ENCODE measurements around the gene MUCL3. TPM values are rescaled to one million over a fixed set of nuclear protein-coding genes. Genes with fewer than 3 reads are reported as not detected.

Gene MUCL3
- total RNA-seq, 1 donor from 2014 or later = not detected

DNA sequence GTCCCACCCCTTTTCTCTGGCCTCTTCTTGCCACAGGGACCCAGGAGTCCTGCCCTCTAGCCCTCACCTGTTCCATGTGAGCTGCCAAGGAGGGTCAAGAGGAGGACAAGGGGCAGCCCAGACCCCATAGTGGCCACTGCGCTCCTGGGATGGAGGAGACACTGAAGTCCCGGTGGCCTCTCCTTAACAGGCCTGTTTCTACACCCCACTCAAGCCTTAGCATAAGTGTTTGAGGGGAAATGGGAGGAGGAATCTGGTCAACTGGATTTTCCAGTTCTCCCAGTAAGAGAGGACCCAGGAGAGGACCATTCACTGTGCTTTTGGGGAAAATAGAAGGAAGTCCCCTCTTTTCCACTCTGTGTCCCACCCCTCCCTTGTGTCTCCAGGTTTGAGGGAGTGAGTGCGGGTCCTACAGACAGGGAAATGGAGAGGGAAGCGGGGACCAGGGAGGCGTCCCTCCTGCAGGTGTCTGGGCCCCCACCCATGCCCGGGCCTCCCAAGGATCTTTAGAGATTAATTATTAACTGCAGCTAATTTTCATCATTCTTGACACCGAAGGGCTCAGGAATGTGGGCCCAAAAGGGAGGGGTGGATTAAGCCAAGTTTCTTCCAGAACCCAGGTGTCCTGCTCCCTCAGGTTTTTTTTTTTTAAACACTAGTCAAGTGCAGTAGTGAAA, 8.7 kb upstream of the MUCL3 start, which contains the start of gene SFTA2:
TSS of gene SFTA2 (minus strand) at position 202 of the 677 bp plus-strand sequence. CDS start at position 128, 74 bp downstream.
- H3K9me3 Mint-ChIP-seq (ENCODE audit: unreplicated experiment) = peaks cover 5% of the 10 kb centered on the region
- peaks cover 19% of the 10 kb centered on the region for H3K36me3 Mint-ChIP-seq (ENCODE audit: unreplicated experiment)
- no peak within 1 kb of the TSS for H3K4me3 Mint-ChIP-seq (ENCODE audit: unreplicated experiment)
- no peak for DNase-seq
- peaks cover 4% of the 10 kb centered on the region for H3K27me3 Mint-ChIP-seq (ENCODE audit: unreplicated experiment)
- no peaks in the 10 kb centered on the region for H3K4me1 Mint-ChIP-seq (ENCODE audit: low read depth, unreplicated experiment)
- no peak for TF ChIP-seq CTCF (IDR thresholded peaks at IDR 0.05; ENCODE audit: partially characterized antibody, unreplicated experiment)
- H3K27ac Mint-ChIP-seq (ENCODE audit: unreplicated experiment) = no peak within 1 kb of the TSS

- TF ChIP-seq CTCF (IDR thresholded peaks at IDR 0.05; ENCODE audit: partially characterized antibody, unreplicated experiment) = no peak
- Mint-ChIP-seq H3K4me3 (ENCODE audit: unreplicated experiment) (no peak overlapping the region), H3K4me1 (ENCODE audit: low read depth, unreplicated experiment) (no peaks in the 10 kb centered on the region), H3K36me3 (ENCODE audit: unreplicated experiment) (peaks cover 19% of the 10 kb centered on the region), H3K27me3 (ENCODE audit: unreplicated experiment) (peaks cover 4% of the 10 kb centered on the region), H3K9me3 (ENCODE audit: unreplicated experiment) (peaks cover 5% of the 10 kb centered on the region), H3K27ac (ENCODE audit: unreplicated experiment) (no peak overlapping the region)
- DNase-seq = no peak
Observed at GRCh38 chr6:30932665-30933365, 8.0 kb upstream of the MUCL3 start.

DNA sequence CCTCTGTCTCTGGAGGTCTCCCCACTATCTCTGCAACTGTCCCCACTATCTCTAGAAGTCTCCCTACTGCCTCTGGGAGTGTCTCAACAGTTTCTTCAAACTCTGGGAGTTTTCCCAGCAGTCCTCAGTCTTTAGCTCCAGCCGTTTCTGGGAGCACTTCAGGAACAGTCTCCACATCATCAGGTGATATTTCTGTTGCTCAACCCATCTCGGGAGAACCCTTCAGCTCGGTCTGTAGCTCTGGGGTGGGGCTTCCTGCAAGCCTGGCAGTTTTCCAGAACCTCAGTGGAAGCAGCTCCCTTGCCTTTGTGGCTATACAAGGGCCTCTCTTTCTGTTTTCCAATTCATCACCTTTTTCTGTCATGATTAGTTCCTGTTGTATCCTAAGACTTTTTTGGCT, 5.8 kb upstream of the MUCL3 start:
- Mint-ChIP-seq H3K9me3 (ENCODE audit: unreplicated experiment) (peaks cover 5% of the 10 kb centered on the region), H3K36me3 (ENCODE audit: unreplicated experiment) (peaks cover 12% of the 10 kb centered on the region), H3K4me1 (ENCODE audit: low read depth, unreplicated experiment) (no peaks in the 10 kb centered on the region), H3K4me3 (ENCODE audit: unreplicated experiment) (no peak overlapping the region), H3K27ac (ENCODE audit: unreplicated experiment) (no peak overlapping the region), H3K27me3 (ENCODE audit: unreplicated experiment) (peaks cover 4% of the 10 kb centered on the region)
- TF ChIP-seq CTCF (IDR thresholded peaks at IDR 0.05; ENCODE audit: partially characterized antibody, unreplicated experiment) = no peak
- no peak for DNase-seq

- Mint-ChIP-seq H3K36me3 (ENCODE audit: unreplicated experiment) (peaks cover 8% of the 10 kb centered on the region), H3K4me3 (ENCODE audit: unreplicated experiment) (no peak overlapping the region), H3K4me1 (ENCODE audit: low read depth, unreplicated experiment) (no peaks in the 10 kb centered on the region), H3K27ac (ENCODE audit: unreplicated experiment) (no peak overlapping the region), H3K9me3 (ENCODE audit: unreplicated experiment) (peaks cover 5% of the 10 kb centered on the region), H3K27me3 (ENCODE audit: unreplicated experiment) (peaks cover 4% of the 10 kb centered on the region)
- no peak for TF ChIP-seq CTCF (IDR thresholded peaks at IDR 0.05; ENCODE audit: partially characterized antibody, unreplicated experiment)
- DNase-seq = no peak
Observed at GRCh38 chr6:30937265-30937664, 3.5 kb upstream of the MUCL3 start.

GRCh38 chr6:30938730-30939129, 2.0 kb upstream of the MUCL3 start:
- TF ChIP-seq CTCF (IDR thresholded peaks at IDR 0.05; ENCODE audit: partially characterized antibody, unreplicated experiment) = no peak
- H3K4me3 Mint-ChIP-seq (ENCODE audit: unreplicated experiment) = no peak overlapping the region
- H3K9me3 Mint-ChIP-seq (ENCODE audit: unreplicated experiment) = peaks cover 6% of the 10 kb centered on the region
- no peak overlapping the region for H3K27ac Mint-ChIP-seq (ENCODE audit: unreplicated experiment)
- H3K4me1 Mint-ChIP-seq (ENCODE audit: low read depth, unreplicated experiment) = no peaks in the 10 kb centered on the region
- no peak for DNase-seq
- peaks cover 2% of the 10 kb centered on the region for H3K27me3 Mint-ChIP-seq (ENCODE audit: unreplicated experiment)
- H3K36me3 Mint-ChIP-seq (ENCODE audit: unreplicated experiment) = peaks cover 3% of the 10 kb centered on the region
